NCI-H2227 (cell line): ENCODE measurements around the gene ITGB4.
A peak's percentile ranks its signal among the peaks of the same experiment; 100 is the strongest.

Experiments
- DNase-seq: peaks from one replicate; lab custom pipeline; 2025; ENCODE audit not compliant: unreplicated experiment; lab: John Stamatoyannopoulos, UW

Gene ITGB4

DNA sequence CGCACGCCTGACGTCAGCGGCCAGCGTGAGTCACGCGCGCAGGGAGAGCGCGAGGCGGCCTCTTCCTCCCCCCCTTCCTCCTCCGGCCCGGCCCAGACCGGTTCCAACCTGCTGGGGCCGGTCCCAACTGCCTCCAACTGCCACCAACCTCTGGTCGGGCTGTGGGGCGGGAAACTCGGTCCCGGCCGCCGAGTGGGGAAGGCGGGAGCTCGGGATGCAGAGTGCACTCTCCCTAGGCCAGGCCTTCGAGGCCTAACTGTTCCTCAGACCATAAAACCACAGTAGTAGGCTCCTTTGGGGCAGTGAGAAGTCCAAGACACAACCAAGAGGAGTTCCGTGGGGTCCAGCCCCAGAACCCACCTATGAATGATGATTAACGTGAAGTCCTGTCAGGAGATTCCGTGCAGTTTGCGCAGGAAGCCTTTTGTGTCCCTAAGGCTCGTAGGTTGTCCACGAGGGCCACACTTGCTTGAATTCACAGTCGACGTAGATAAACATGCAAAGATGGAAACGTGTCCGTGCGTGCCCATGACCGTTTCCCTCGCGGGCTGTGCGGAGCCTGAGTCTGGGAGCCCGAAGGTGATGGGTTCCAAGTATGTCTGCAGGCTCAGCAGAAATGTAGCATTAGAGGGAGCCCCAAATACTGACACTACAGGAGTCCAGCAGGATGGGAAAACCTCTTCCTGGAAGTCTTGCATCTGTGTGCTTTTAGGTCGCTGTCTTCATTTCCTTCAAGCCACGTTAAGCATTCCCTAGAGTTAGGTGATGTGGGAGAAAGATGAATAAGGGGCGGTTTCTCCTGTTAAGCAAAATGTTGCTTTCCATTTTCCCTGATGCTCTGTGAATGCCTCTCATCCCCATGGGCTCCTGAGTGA, 64.0 kb downstream of the ITGB4 start:
- DNase-seq = peak; percentile 96

DNA sequence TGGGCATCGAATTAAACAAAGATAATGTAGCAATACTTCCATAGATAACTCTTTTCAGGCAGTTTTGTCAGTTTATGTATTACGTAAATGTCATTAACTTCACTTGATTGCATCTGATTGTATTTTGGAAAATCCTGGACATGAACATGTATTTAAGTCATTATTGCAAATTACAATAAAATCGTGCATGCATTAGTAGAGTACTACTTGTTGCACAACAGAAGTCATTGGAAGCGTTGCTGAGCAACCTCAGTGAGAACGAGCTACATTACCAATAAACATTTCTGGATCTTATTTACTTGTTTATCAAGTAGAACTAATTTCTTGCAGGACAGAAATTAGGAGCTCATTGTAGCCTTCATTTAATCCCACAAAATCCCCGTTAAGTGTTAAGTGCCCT, 70.0 kb downstream of the ITGB4 start:
- no peak for DNase-seq

DNA sequence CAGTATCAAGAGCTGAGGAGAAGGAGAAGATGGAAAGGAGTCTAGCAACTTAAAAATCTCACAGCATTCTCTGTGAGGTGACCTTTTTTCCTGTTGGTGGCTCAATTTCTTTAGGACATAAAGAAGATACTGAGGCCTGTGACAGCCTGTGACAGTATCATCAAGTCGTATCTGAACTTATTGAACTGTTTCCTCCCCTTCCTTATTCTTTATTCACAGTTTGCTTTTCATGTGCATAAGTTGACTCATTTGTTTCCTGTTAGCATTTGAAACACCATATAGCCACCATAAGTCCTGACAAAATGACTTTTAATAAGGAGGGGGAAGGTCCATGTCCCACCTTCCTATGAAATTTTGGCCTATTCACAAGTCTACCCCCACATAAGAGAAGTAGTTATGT, 72.2 kb downstream of the ITGB4 start:
- DNase-seq = no peak

GRCh38 chr17:75795820-75796607, 74.8 kb downstream of the ITGB4 start:
- no peak for DNase-seq

DNA sequence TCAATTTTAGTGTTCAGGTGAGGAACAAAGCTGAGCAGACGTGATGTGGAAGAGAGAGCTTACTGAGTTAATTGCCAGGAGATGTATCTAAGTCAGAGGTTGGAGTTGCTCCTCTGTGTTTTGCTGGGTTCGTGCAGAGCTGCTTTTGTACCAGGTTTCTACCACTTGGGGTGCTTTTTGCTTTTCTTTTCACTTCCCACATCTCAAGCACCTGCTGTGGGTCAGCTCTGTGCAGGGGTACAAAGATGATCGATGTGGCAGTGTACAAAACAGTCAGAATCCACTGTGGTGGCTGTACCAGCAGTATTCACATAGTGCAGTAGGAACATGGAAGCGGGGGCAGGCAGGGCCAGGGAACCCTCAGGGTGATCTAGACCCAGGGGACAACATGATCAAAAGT, 78.1 kb downstream of the ITGB4 start:
- DNase-seq = no peak

DNA sequence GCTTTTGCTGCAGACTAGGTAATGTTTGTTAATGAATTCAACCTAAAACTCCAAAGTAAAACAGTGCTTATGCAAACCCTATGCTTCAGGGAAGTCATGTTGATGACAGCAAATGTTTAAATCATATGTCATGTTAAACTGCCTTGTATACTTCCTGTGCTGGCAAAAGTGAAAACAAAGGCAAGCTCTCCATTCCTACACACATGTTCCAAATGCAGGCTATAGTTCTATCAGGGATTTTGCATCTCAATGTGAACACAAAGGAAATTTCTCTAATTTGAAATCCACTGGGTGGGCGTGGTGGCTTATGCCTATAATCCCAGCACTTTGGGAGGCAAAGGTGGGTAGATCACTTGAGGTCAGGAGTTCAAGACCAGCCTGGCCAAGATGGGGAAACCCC, 82.6 kb downstream of the ITGB4 start:
- DNase-seq = no peak

- DNase-seq = no peak
These were observed 85.7 kb downstream of the ITGB4 start for GRCh38 chr17:75806822-75807500.
